Measurements from ENCODE around the gene SLC35F4.

GRCh38 chr14:57822081-57822480 is 43.8 kb downstream of the SLC35F4 start:
- TF ChIP-seq, protein P1, sequence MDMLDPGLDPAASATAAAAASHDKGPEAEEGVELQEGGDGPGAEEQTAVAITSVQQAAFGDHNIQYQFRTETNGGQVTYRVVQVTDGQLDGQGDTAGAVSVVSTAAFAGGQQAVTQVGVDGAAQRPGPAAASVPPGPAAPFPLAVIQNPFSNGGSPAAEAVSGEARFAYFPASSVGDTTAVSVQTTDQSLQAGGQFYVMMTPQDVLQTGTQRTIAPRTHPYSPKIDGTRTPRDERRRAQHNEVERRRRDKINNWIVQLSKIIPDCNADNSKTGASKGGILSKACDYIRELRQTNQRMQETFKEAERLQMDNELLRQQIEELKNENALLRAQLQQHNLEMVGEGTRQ (IDR thresholded peaks at IDR 0.05; ENCODE audit: low read length): no peak
- no peak for TF ChIP-seq CTCF (IDR thresholded peaks at IDR 0.05; ENCODE audit: control extremely low read depth in 1 of 3, insufficient read depth in 1 of 3, low read depth in 1 of 3, low read length in 3 of 3)
- no peak for TF ChIP-seq TAF1 (IDR thresholded peaks at IDR 0.05; ENCODE audit: low read depth, low read length)
- no peak for TF ChIP-seq GTF2F1 (IDR thresholded peaks at IDR 0.05; ENCODE audit: borderline replicate concordance, low read depth, low read length)
